GM10248 (cell line): Measurements from ENCODE around the gene CD33.
"Not testable (repeated sequence)": the region's sequence is repeated elsewhere in the genome, so short reads cannot be mapped to it uniquely, and the experiment has no call there.

ENCODE experiments used
- CTCF ChIA-PET: fragments of 300-600 bp; sonication (Branson Sonifier 250); formaldehyde crosslinking; extraction: SDS; loops from one replicate; lab custom pipeline; 2021; ENCODE audit warnings: antibody characterized with exemption; lab: Yijun Ruan, JAX
- POLR2A ChIA-PET: fragments of 350-650 bp; sonication (Branson Sonifier 250); formaldehyde crosslinking; extraction: SDS; loops from one replicate; lab custom pipeline; 2020; ENCODE audit warnings: antibody characterized with exemption; lab: Yijun Ruan, JAX
- DNase-seq: peaks from one replicate; pipeline ENCODE4 v3.0.0; 2012; ENCODE audit errors: extremely low spot score
- CTCF ChIP-seq: IDR thresholded peaks from 2 replicates; pipeline ENCODE4 v1.5.1; 2012; ENCODE audit warnings: mild to moderate bottlenecking, low read depth; ENCODE audit errors: extremely low read depth, missing control alignments, control extremely low read depth

The CD33 gene

DNA sequence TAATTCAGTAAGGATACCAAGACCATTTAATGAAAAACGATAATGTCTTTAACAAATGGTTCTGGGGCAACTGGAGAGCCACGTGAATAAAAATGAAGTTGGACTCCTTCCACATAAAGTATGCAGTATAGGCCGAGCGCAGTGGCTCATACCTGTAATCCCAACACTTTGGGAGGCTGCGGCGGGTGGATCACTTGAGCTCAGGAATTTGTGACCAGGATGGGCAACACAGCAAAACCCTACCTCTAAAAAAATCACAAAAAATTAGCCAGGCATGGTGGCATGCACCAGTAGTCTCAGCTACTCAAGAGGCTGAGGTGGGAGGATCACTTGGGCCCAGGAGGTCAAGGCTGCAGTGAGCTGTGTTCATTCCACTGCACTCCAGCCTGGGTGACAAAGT lies 20.6 kb upstream of the CD33 start:
- CTCF ChIA-PET, result no interaction called here
- TF ChIP-seq CTCF, result no peak
- POLR2A ChIA-PET, result no interaction called here
- no peak for DNase-seq

DNA sequence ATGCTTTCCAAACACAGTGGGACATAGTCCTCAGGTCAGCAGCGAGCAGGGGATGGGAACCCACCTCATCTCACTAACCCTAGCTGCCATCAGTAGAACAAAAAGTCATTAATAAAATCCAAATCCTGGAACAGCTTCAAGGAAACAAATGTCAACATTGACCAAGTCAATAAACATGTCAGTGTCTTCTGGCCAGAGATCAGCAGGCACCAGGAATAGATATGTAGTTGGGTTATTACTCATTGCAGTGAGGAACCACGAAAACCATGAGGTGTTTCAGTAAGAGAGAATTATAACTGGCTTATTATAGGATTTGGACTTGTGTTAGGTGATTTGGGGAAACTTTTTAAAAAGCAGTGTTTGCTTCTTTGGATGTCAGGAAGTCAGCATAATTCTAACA lies 17.1 kb upstream of the CD33 start:
- ChIA-PET CTCF (no interaction called here), POLR2A (no interaction called here)

GRCh38 chr19:51210191-51210784 lies 14.6 kb upstream of the CD33 start:
- CTCF ChIA-PET, result no interaction called here
- POLR2A ChIA-PET, result no interaction called here
- no peak for DNase-seq

More for the DNA sequence above, 17.1 kb upstream of the CD33 start:
- TF ChIP-seq CTCF, result no peak
- no peak for DNase-seq

GRCh38 chr19:51210874-51211361 lies 14.0 kb upstream of the CD33 start:
- POLR2A ChIA-PET, CTCF ChIA-PET, DNase-seq: not testable (repeated sequence)

More at GRCh38 chr19:51210191-51210784, 14.6 kb upstream of the CD33 start:
- TF ChIP-seq CTCF, result no peak

DNA sequence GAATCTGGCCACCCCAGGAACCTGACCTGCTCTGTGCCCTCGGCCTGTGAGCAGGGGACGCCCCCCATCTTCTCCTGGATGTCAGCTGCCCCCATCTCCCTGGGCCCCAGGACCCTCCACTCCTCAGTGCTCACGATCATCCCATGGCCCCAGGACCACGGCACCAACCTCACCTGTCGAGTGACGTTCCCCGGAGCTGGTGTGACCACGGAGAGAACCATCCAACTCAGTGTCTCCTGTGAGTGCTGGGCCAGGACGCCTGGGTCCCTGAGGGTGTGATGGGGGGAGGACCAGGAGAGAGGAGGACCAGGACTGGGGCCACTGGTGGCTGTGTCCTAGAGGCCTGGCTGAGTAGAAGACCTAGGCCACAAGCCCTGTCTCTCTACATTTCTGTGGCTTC lies 13.0 kb upstream of the CD33 start:
- CTCF ChIA-PET, result no interaction called here
- POLR2A ChIA-PET, result no interaction called here
- no peak for TF ChIP-seq CTCF
- no peak for DNase-seq

GRCh38 chr19:51219307-51219706 lies 5.6 kb upstream of the CD33 start:
- TF ChIP-seq CTCF, result no peak
- no peak for DNase-seq
- CTCF ChIA-PET, result no interaction called here
- POLR2A ChIA-PET, result no interaction called here

DNA sequence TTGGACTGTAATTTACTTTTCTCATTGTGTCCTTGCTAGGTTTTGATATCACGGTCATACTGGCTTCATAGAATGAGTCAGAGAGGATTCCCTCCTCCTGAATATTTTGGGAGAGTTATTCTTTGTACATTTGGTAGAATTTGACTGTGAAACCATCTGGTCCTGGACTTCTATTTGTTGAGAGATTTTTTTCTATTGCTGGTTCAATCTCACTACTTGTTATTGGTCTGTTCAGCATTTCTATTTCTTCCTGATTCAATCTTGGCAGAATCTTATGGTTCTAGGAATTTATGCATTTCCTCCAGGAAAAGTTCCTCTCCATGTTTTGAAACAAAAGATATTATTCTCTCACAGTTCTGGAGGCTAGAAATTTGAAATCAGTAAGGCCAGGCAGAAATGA lies 4.9 kb upstream of the CD33 start:
- DNase-seq, result no peak
- CTCF ChIA-PET, result no interaction called here
- no peak for TF ChIP-seq CTCF
- POLR2A ChIA-PET, result no interaction called here
